Thoracic aorta (tissue), 2 donors: Measurements from ENCODE around the gene THAP5. TPM values are rescaled to one million over a fixed set of nuclear protein-coding genes. Genes with fewer than 3 reads are reported as not detected.

Experiments used
- ATAC-seq: fragments of 150-250 bp; one replicate; pipeline ENCODE4 v1.8.0; 2017; ENCODE audit warnings: low read depth; ENCODE audit not compliant: insufficient number of reproducible peaks, low FRiP score
- DNase-seq: peaks from one replicate; pipeline ENCODE4 v3.0.0-alpha.2; 2020; ENCODE audit warnings: low spot score
- H3K27ac ChIP-seq, 2 donors: fragments of 200-600 bp; sonication (generic); 1 replicate in 1 of 2; 2 replicates in 1 of 2; pipeline ENCODE4 v1.5.1; 2016; ENCODE audit warnings: mild to moderate bottlenecking in 2 of 2, moderate library complexity in 2 of 2
- H3K27me3 ChIP-seq: fragments of 200-600 bp; sonication (generic); replicated peaks from 2 replicates; pipeline ENCODE4 v1.6.0; 2016; ENCODE audit warnings: mild to moderate bottlenecking; ENCODE audit not compliant: insufficient read depth
- H3K36me3 ChIP-seq: fragments of 200-600 bp; sonication (generic); one replicate; pipeline ENCODE4 v1.5.1; 2016
- H3K4me1 ChIP-seq, 2 donors: fragments of 200-600 bp; sonication (generic); 1 replicate in 1 of 2; 2 replicates in 1 of 2; pipeline versions ENCODE4 v1.5.1 to v1.6.0; 2016; ENCODE audit warnings: low read depth in 2 of 2, mild to moderate bottlenecking in 1 of 2; ENCODE audit not compliant: control insufficient read depth in 1 of 2
- H3K4me3 ChIP-seq: fragments of 200-600 bp; sonication (generic); 2 replicates; pipeline ENCODE4 v1.5.1; 2016; ENCODE audit warnings: mild to moderate bottlenecking
- H3K9me3 ChIP-seq: fragments of 200-600 bp; sonication (generic); 2 replicates; pipeline ENCODE4 v1.5.1; 2016
- total RNA-seq, 2 donors: library from RNA; depleted of rRNA; stranded (reverse); fragments of >200 nt; gene quantifications; one replicate each; pipeline versions ENCODE4 v1.1.0 to v1.2.3, GENCODE V29; 2016
- TF ChIP-seq, protein P1 (sequence below): fragments of 200-600 bp; sonication (generic); IDR thresholded peaks from one replicate; pipeline ENCODE4 v1.5.1; 2019; ENCODE audit warnings: antibody characterized with exemption

Gene THAP5
- total RNA-seq, 2 donors from 2014 or later: 17.7 to 40.8 TPM

GRCh38 chr7:108603656-108604306 lies 34.3 kb upstream of the THAP5 start:
- no peak for DNase-seq

DNA sequence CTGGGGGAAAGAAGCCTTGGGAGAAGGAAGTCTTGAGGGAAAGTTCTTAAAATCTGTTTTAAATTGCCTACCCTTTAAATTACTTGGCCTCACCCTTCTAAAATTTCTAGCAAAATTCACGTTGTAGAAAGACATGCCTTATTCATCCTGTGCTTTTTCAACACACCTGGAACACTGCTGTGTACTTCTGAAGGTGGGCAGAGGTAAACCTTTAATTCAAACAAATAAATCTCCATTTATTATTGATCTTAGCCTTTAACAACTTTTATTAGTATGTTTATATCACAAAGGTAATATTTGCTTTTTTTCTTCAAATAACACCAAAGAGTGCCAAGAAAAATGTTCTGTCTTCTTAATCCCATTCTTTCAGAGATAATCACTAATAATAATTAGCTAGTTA lies 30.9 kb upstream of the THAP5 start:
- ATAC-seq (no peak), DNase-seq (no peak)
- no peaks in the 10 kb centered on the region for H3K9me3 ChIP-seq
- H3K27me3 ChIP-seq: no peaks in the 10 kb centered on the region
- H3K4me3 ChIP-seq: no peak overlapping the region
- no peak overlapping the region for H3K27ac ChIP-seq
- TF ChIP-seq, protein P1, sequence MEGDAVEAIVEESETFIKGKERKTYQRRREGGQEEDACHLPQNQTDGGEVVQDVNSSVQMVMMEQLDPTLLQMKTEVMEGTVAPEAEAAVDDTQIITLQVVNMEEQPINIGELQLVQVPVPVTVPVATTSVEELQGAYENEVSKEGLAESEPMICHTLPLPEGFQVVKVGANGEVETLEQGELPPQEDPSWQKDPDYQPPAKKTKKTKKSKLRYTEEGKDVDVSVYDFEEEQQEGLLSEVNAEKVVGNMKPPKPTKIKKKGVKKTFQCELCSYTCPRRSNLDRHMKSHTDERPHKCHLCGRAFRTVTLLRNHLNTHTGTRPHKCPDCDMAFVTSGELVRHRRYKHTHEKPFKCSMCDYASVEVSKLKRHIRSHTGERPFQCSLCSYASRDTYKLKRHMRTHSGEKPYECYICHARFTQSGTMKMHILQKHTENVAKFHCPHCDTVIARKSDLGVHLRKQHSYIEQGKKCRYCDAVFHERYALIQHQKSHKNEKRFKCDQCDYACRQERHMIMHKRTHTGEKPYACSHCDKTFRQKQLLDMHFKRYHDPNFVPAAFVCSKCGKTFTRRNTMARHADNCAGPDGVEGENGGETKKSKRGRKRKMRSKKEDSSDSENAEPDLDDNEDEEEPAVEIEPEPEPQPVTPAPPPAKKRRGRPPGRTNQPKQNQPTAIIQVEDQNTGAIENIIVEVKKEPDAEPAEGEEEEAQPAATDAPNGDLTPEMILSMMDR: no peak
- H3K4me1 ChIP-seq: no peaks in the 10 kb centered on the region
- H3K36me3 ChIP-seq: no peaks in the 10 kb centered on the region

More at GRCh38 chr7:108603656-108604306, 34.3 kb upstream of the THAP5 start:
- H3K27ac ChIP-seq: no peak overlapping the region
- H3K4me3 ChIP-seq: no peak overlapping the region
- TF ChIP-seq, protein P1: no peak
- H3K9me3 ChIP-seq: no peaks in the 10 kb centered on the region
- no peak for ATAC-seq
- H3K27me3 ChIP-seq: no peaks in the 10 kb centered on the region
- no peaks in the 10 kb centered on the region for H3K4me1 ChIP-seq
- H3K36me3 ChIP-seq: no peaks in the 10 kb centered on the region

- Histone ChIP-seq H3K27me3 (no peaks in the 10 kb centered on the region), H3K27ac (no peak overlapping the region), H3K36me3 (no peaks in the 10 kb centered on the region), H3K4me3 (no peak overlapping the region), H3K9me3 (no peaks in the 10 kb centered on the region), H3K4me1 (no peaks in the 10 kb centered on the region)
- TF ChIP-seq, protein P1: no peak
- DNase-seq (no peak), ATAC-seq (no peak)
These were observed 29.5 kb upstream of the THAP5 start for GRCh38 chr7:108598914-108599580.

DNA sequence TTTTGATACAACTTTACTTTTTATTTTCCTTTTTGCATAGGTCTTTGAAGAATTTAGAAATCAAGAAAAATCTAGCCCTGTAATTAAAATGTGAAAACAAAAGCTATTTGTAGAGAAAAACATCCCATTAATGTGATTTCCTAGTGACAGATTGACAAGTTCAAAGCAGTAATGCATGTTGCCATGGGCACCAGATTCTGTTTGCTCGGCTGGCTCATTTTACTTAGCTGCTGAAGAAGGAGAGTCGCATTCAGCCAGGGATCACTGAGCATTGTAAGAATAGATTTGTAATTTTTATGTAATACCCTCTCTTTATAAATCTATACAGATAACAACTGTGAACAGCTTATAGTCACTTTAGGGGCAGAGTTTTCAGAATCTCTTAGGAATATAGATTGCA lies 28.6 kb upstream of the THAP5 start:
- TF ChIP-seq, protein P1: no peak
- DNase-seq (no peak), ATAC-seq (no peak)
- no peaks in the 10 kb centered on the region for H3K27me3 ChIP-seq
- no peaks in the 10 kb centered on the region for H3K36me3 ChIP-seq
- H3K4me3 ChIP-seq: no peak overlapping the region
- no peaks in the 10 kb centered on the region for H3K4me1 ChIP-seq
- no peaks in the 10 kb centered on the region for H3K9me3 ChIP-seq
- H3K27ac ChIP-seq: no peak overlapping the region

GRCh38 chr7:108596560-108596959 lies 27.1 kb upstream of the THAP5 start:
- no peaks in the 10 kb centered on the region for H3K4me1 ChIP-seq
- H3K9me3 ChIP-seq: no peaks in the 10 kb centered on the region
- H3K4me3 ChIP-seq: no peak overlapping the region
- DNase-seq (no peak), ATAC-seq (no peak)
- TF ChIP-seq, protein P1: no peak
- H3K36me3 ChIP-seq: no peaks in the 10 kb centered on the region
- no peak overlapping the region for H3K27ac ChIP-seq
- H3K27me3 ChIP-seq: no peaks in the 10 kb centered on the region
